ENCODE data around the gene DAB2IP.

DNA sequence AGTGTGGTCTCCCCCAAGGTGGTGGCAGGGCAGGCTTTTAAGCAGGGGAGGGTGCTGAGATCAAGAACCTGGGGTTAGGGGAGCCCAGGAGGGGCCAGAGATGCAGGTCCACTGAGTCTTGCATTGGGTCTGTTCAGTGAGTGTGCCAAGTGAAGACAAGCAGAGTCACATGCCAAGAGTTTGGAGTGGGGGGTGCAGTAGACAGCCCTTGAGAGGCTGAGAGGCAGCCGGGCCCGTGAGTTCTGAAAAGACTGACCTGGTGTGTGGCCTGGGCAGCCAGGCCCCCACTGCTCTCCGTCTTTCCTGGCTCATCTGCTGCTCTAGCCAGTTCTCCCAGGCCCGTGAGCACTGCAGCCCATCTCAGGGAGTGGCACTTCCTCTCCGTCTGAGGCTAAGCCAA lies 120.0 kb downstream of the DAB2IP start:
- TF ChIP-seq, protein P1, sequence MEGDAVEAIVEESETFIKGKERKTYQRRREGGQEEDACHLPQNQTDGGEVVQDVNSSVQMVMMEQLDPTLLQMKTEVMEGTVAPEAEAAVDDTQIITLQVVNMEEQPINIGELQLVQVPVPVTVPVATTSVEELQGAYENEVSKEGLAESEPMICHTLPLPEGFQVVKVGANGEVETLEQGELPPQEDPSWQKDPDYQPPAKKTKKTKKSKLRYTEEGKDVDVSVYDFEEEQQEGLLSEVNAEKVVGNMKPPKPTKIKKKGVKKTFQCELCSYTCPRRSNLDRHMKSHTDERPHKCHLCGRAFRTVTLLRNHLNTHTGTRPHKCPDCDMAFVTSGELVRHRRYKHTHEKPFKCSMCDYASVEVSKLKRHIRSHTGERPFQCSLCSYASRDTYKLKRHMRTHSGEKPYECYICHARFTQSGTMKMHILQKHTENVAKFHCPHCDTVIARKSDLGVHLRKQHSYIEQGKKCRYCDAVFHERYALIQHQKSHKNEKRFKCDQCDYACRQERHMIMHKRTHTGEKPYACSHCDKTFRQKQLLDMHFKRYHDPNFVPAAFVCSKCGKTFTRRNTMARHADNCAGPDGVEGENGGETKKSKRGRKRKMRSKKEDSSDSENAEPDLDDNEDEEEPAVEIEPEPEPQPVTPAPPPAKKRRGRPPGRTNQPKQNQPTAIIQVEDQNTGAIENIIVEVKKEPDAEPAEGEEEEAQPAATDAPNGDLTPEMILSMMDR (IDR thresholded peaks at IDR 0.05; ENCODE audit: low read depth, low read length): no peak
- TF ChIP-seq EZH2phosphoT487 (IDR thresholded peaks at IDR 0.05; ENCODE audit: low read depth): no peak

Measured in OCI-LY3 (cell line).